NCI-H146 (cell line): ENCODE data around the gene OR5AU1.
"Not testable (repeated sequence)": the region's sequence is repeated elsewhere in the genome, so short reads cannot be mapped to it uniquely, and the experiment has no call there.

ENCODE experiments used
- DNase-seq: peaks from one replicate; lab custom pipeline; 2025; lab: John Stamatoyannopoulos, UW

OR5AU1 gene

DNA sequence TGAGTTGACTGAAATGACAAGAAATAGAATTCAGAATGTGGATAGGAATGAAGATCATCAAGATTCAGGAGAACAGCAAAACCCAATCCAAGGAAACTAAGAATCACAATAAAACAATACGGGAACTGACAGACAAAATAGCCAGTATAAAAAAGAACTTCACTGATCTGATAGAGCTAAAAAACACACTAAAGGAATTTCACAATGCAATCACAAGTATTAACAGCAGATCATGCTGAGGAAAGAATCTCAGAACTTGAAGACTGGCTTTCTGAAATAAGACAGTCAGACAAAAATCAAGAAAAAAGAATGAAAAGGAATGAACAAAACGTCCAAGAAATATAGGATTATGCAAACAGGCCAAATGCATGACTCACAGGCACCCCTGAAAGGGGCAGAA is 15.3 kb upstream of the OR5AU1 start:
- DNase-seq = no peak

GRCh38 chr14:21169573-21169972 is 13.7 kb upstream of the OR5AU1 start:
- DNase-seq = no peak

GRCh38 chr14:21168055-21168454 is 12.2 kb upstream of the OR5AU1 start:
- DNase-seq = no peak

GRCh38 chr14:21165670-21166069 is 9.8 kb upstream of the OR5AU1 start:
- not testable (repeated sequence) for DNase-seq

GRCh38 chr14:21165002-21165605 is 9.2 kb upstream of the OR5AU1 start:
- not testable (repeated sequence) for DNase-seq

GRCh38 chr14:21163871-21164291 is 8.0 kb upstream of the OR5AU1 start:
- no peak for DNase-seq

DNA sequence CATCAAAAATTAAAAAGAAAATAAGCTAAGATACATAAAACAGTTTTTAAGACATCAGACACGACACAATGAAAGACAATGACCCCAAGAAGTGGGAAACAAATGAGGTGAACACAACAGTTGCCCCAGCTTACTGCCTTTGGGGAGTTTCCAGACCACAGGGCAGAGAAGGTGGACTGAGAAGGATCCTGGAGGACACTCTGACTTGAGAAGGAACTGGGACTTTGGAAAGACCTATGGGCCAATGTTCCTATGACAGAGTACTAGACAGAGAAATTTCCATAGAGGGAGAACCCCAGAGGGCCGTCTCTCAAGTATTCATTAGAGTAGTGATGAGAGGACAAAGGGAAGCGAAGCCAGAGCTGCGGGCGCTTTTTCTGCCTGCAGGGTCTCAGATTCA is 6.2 kb upstream of the OR5AU1 start:
- no peak for DNase-seq

DNA sequence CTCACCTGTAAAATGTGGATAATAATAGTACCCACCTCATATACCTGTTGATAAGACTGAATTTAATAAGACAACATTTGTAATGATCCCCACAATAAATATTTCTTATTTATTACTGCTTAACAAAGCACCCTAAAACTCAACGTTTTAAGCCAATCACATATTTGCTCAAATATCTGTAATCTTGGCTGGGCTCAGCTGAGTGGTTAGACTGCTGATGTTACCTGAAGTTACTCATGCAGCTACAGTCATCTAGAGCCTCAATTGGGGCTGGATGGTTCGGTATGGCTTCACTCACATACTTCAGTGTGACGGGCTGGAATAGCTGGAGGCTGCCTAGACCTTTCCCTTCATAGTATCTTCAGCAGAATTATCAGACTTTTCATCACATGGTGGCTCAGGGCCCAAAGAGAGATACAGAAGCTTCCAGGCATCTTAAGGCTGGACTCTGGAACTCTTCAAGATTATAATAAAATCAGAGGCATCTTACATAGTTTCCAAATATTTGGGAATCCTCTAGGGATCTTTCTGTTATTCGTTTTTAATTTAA is 4.3 kb upstream of the OR5AU1 start:
- no peak for DNase-seq

GRCh38 chr14:21158175-21158574 is 2.3 kb upstream of the OR5AU1 start:
- not testable (repeated sequence) for DNase-seq

- no peak for DNase-seq
Observed at GRCh38 chr14:21149641-21150367, 6.1 kb downstream of the OR5AU1 start.

DNA sequence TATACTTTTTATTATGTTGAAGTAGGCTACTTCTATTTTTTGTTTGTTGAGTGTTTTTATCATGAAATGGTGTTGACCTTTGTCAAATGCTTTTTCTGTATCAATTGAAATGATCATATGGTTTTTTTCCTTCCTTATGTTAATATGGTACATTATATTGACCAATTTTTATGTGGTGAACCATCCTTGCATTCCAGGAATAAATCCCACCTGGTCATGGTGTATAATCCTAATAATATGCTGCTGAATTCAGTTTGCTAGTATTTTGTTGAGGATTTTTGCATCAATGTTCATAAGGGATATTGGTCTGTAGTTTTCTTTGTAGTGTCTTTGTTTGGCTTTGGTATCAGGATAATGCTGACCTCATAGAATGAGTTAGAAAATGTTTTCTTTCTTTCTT is 10.4 kb downstream of the OR5AU1 start:
- DNase-seq = no peak

GRCh38 chr14:21142357-21142756 is 13.5 kb downstream of the OR5AU1 start:
- no peak for DNase-seq

GRCh38 chr14:21136024-21136423 is 19.8 kb downstream of the OR5AU1 start:
- peak; percentile 1 for DNase-seq

- DNase-seq = no peak
Observed at GRCh38 chr14:21133901-21134300, 22.0 kb downstream of the OR5AU1 start.

- DNase-seq = no peak
Observed at GRCh38 chr14:21123429-21123828, 32.4 kb downstream of the OR5AU1 start.

DNA sequence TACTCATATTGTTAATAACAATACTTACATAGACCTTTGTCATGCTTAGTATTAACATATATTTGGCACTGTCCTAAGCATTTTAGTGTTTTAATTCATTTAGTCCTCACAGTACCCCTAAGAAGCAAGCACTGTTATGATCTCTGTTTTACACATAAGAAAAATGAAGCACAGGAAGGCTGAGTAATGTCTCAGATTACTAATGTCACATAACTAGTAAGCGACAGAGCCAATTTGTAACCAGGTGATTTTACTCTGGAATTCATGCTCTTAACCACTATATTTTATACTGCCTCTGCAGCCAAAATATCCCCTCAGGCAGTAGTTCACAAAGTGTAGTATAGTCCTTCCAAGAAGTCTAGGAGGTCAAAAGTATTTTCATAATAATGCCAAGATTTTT is 34.7 kb downstream of the OR5AU1 start:
- DNase-seq = no peak

- no peak for DNase-seq
Observed at GRCh38 chr14:21120686-21121085, 35.2 kb downstream of the OR5AU1 start.

DNA sequence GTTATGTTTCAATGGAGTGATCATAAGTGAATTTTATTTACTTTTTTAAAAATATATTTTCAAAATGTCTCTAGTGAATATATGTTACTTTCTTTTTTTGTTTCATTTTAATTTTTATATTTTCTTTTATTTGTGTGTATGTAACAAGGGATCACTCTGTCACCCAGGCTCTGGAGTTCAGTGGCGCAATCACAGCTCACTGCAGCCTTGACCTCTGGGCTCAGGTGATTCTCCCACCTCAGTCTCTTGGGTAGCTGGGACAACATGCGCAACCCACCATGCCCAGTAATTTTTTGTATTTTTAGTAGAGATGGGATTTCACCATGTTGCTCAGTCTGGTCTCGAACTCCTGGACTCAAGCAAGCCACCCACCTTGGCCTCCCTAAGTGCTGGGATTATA is 36.9 kb downstream of the OR5AU1 start:
- DNase-seq = no peak

- no peak for DNase-seq
Observed at GRCh38 chr14:21113369-21113768, 42.5 kb downstream of the OR5AU1 start.

GRCh38 chr14:21112255-21112654 is 43.6 kb downstream of the OR5AU1 start:
- DNase-seq = no peak

DNA sequence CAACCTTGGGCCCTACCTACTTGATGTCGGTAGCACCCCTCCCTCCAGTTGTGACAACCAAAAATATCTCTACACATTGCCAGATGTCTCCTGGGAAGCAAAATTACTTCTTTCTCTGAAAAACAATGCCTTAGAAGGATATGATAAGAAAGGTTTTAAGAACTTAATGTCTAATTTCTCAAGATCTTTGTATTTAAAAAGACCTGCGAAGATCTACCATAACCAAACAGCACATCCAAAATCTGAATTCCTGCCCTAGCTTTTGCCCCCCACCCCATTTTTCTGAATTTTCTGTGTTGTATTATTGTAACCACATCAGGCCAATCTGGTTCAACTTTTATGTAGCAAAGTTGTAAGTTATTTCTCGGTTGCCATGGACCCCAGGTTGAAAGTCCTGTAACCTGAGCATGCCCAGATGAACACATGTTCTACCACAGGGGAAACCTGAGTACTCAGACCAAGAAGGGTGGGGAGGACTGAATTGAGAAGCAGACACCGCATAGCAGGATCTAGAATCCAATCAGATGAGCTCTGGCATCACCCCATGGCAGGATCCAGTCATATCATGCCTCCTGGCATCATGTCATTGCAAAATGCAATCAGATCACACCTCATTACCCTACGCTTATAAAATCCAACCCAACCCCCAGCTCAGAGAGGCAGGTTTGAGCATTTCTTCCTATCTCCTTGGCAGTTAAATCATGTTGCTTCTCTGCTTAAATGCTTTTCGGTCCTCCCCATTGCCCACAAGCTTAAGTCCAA is 46.3 kb downstream of the OR5AU1 start:
- no peak for DNase-seq

GRCh38 chr14:21108791-21109190 is 47.1 kb downstream of the OR5AU1 start:
- DNase-seq = no peak

- no peak for DNase-seq
Observed at GRCh38 chr14:21107283-21107800, 48.5 kb downstream of the OR5AU1 start.
